ENCODE results near the gene NCKAP5. TPM values are rescaled to one million over a fixed set of nuclear protein-coding genes. Genes with fewer than 3 reads are reported as not detected.

The NCKAP5 gene
- total and polyA plus RNA-seq, 7 donors: 0.03 to 1.2 (median 0.22) TPM

DNA sequence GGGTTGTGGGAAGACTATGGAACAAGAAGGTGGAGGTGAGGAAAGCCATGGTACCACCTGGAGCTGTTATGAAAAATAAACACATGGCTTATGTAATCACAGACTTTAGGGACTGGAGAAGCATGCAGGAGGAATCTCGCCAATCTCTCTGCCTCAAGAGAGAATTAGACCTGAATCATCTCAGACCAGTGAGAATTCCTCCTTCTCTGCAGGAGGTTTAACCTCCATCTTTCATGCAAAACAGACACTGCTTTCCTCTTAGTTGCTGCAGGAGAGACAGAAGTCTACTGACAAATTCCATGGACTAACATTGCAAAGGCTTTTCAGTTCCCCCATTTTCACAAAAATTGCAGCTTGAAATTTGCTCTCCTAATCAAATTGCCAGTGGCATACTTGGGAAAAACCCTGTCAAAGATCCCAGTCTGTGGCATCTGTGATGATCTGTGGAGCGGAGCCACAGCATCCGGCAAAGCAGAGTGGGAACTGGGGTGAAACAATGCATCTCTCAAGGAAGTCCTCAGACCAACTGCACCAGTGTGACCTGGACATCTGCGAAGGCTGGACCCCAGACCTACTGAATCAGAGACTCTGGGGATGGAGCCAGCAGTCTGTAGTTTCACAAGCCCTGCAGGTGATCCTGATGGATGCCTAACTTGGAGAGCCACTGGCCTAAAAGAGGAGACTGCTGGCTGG, 28.6 kb upstream of the NCKAP5 start:
- TF ChIP-seq, protein P1, sequence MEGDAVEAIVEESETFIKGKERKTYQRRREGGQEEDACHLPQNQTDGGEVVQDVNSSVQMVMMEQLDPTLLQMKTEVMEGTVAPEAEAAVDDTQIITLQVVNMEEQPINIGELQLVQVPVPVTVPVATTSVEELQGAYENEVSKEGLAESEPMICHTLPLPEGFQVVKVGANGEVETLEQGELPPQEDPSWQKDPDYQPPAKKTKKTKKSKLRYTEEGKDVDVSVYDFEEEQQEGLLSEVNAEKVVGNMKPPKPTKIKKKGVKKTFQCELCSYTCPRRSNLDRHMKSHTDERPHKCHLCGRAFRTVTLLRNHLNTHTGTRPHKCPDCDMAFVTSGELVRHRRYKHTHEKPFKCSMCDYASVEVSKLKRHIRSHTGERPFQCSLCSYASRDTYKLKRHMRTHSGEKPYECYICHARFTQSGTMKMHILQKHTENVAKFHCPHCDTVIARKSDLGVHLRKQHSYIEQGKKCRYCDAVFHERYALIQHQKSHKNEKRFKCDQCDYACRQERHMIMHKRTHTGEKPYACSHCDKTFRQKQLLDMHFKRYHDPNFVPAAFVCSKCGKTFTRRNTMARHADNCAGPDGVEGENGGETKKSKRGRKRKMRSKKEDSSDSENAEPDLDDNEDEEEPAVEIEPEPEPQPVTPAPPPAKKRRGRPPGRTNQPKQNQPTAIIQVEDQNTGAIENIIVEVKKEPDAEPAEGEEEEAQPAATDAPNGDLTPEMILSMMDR (IDR thresholded peaks at IDR 0.05): no peak
- no peak for DNase-seq
- intact Hi-C loops (cut with DNase I): no loop called here

DNA sequence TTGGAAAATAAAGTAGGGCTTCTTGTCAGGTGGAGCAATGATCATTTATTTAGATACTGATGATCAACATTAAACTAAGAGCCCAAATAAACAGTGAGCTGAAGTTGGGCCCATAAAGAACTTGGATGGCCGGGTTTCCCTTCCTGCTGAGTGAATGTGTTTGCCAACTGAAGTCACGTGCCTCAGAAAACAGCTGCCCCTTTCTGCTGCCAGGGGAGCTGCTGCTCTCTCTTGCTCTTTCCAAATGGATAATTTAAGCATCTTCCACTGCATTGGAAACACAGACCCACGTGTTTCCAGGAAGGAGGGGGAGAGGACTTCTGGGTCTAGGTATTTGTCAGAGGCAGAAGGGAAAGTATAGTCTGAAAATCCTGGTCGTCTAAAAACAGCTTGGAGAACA, 22.9 kb upstream of the NCKAP5 start:
- H3K4me1 ChIP-seq: no peaks in the 10 kb centered on the region
- TF ChIP-seq, protein P1 (IDR thresholded peaks at IDR 0.05): no peak
- peak; percentile 27 to 58 for DNase-seq
- H3K27ac ChIP-seq: no peak overlapping the region
- WGBS, 3 donors: 3 to 6% (median 4%) methylated on average over 4 of the region's 4 CpGs
- intact Hi-C loops (cut with DNase I): no loop called here
- no peaks in the 10 kb centered on the region for H3K36me3 ChIP-seq (ENCODE audit: insufficient read depth in 1 of 2, low read depth in 1 of 2)
- peak overlapping the region; percentile 19 for H3K4me3 ChIP-seq
- no peaks in the 10 kb centered on the region for H3K9me3 ChIP-seq
- peak; percentile 63 to 97 (median 85) for ATAC-seq
- H3K27me3 ChIP-seq (ENCODE audit: insufficient read depth in 3 of 3, low read length in 2 of 3): no peaks in the 10 kb centered on the region

More for the DNA sequence above, 28.6 kb upstream of the NCKAP5 start:
- H3K27ac ChIP-seq: no peak overlapping the region
- H3K4me3 ChIP-seq: no peak overlapping the region
- no peaks in the 10 kb centered on the region for H3K9me3 ChIP-seq
- WGBS, 3 donors: 46 to 75% (median 51%) methylated on average over 4 of the region's 4 CpGs
- no peak for ATAC-seq
- no peaks in the 10 kb centered on the region for H3K4me1 ChIP-seq
- H3K36me3 ChIP-seq (ENCODE audit: insufficient read depth in 1 of 2, low read depth in 1 of 2): no peaks in the 10 kb centered on the region
- H3K27me3 ChIP-seq (ENCODE audit: insufficient read depth in 3 of 3, low read length in 2 of 3): no peaks in the 10 kb centered on the region

DNA sequence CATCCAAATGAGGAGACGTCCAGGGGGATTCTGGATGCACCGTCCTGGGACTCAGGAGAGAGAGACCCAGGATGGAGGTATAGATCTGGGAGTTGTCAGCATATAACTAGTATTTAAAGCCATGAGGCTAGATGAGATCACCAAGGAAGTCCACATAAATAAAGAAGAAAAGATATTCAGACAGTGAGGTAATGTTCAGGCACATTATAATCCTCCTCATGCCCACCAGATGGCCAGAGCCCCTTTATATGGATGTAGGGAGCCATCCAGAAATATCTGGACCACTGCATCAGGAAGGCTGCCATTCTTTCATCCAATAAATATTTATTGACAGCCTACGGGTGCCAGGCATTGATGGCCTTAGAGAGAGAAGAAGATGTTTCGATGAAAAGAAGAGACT, 21.2 kb upstream of the NCKAP5 start:
- no peak for ATAC-seq
- H3K4me3 ChIP-seq: no peak overlapping the region

DNA sequence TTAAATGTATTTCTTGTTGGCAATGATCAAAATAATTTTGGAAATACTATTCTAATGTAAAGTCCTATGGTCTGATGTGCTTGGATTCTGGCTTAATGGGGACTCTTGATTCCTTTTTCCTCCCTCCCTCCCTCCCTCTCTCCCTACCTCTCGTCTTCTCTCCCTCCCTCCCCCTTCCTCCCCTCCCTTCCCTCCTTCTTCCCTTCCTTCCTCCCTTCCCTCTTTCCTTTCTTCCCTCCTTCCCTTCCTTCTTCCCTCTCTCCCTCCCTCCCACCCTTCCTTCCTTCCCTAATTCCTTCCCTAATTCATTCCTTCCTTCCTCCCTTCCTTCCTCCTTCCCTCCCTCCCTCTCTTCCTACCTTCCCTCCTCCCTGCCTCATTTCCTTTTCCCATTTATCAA, 19.9 kb upstream of the NCKAP5 start:
- intact Hi-C loops (cut with DNase I): no loop called here
- Histone ChIP-seq H3K9me3 (no peaks in the 10 kb centered on the region), H3K27ac (no peak overlapping the region), H3K4me1 (no peaks in the 10 kb centered on the region), H3K27me3 (ENCODE audit: insufficient read depth in 3 of 3, low read length in 2 of 3) (no peaks in the 10 kb centered on the region), H3K36me3 (ENCODE audit: insufficient read depth in 1 of 2, low read depth in 1 of 2) (no peaks in the 10 kb centered on the region), H3K4me3 (no peak overlapping the region)
- ATAC-seq: no peak
- WGBS, 3 donors: 56 to 80% (median 60%) methylated on average over 1 of the region's 1 CpG
- TF ChIP-seq, protein P1 (IDR thresholded peaks at IDR 0.05): no peak
- DNase-seq: no peak

More for the DNA sequence above, 21.2 kb upstream of the NCKAP5 start:
- Histone ChIP-seq H3K36me3 (ENCODE audit: insufficient read depth in 1 of 2, low read depth in 1 of 2) (no peaks in the 10 kb centered on the region), H3K4me1 (no peaks in the 10 kb centered on the region), H3K27me3 (ENCODE audit: insufficient read depth in 3 of 3, low read length in 2 of 3) (no peaks in the 10 kb centered on the region), H3K9me3 (no peaks in the 10 kb centered on the region), H3K27ac (no peak overlapping the region)
- no peak for DNase-seq
- intact Hi-C loops (cut with DNase I): no loop called here
- TF ChIP-seq, protein P1 (IDR thresholded peaks at IDR 0.05): no peak
- WGBS, 3 donors: 72 to 82% (median 82%) methylated on average over 4 of the region's 4 CpGs

DNA sequence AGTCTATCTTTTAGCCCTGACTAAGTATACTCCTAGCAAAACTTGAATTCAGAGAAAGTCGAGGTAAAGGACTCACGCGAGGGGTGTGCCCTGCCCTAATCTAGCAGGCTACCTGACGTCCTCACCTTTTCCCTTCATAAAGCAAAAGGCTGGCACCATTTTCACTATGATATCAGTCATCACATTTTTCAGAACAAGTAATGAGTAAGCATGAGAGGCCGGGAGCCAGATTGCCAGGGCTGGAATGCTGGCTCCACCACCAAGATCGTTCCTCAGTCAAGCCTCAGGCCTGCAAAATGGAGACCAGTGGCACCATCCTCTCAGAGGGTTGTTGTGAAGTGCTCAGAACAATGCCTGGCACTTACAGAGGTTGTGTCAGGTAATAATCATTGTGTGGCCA, 18.7 kb upstream of the NCKAP5 start:
- ATAC-seq (no peak), DNase-seq (no peak)
- H3K9me3 ChIP-seq: no peaks in the 10 kb centered on the region
- intact Hi-C loops (cut with DNase I): no loop called here
- no peak overlapping the region for H3K27ac ChIP-seq
- 71 to 80% (median 73%) methylated on average over 6 of the region's 6 CpGs for WGBS, 3 donors
- no peaks in the 10 kb centered on the region for H3K4me1 ChIP-seq
- H3K4me3 ChIP-seq: no peak overlapping the region
- no peaks in the 10 kb centered on the region for H3K27me3 ChIP-seq (ENCODE audit: insufficient read depth in 3 of 3, low read length in 2 of 3)
- TF ChIP-seq, protein P1 (IDR thresholded peaks at IDR 0.05): no peak
- no peaks in the 10 kb centered on the region for H3K36me3 ChIP-seq (ENCODE audit: insufficient read depth in 1 of 2, low read depth in 1 of 2)
